Psoas muscle (tissue), 8 donors: ENCODE measurements around the gene DAPK3. TPM values are rescaled to one million over a fixed set of nuclear protein-coding genes. Genes with fewer than 3 reads are reported as not detected.
A peak's percentile ranks its signal among the peaks of the same experiment; 100 is the strongest.
"Not testable (repeated sequence)": the region's sequence is repeated elsewhere in the genome, so short reads cannot be mapped to it uniquely, and the experiment has no call there.

ENCODE experiments used
- ATAC-seq, 4 donors: fragments of 200-7000 bp; cut with Tn5 transposase; one replicate each; pipeline ENCODE4 v1.9.1; 2020; ENCODE audit warnings: moderate library complexity in 3 of 4, mild to moderate bottlenecking in 2 of 4
- DNase-seq, 2 donors: peaks; one replicate each; pipeline ENCODE4 v3.0.0-alpha.2; 2020
- H3K27ac ChIP-seq: fragments of 200-600 bp; one replicate; pipeline ENCODE4 v1.8.0; 2022
- H3K27me3 ChIP-seq, 3 donors: fragments of 200-600 bp in 1 of 3; one replicate each; pipeline versions ENCODE4 v1.6.1 to v1.8.0; 2013 to 2022; ENCODE audit warnings: low read length in 2 of 3, mild to moderate bottlenecking in 2 of 3, moderate library complexity in 1 of 3; ENCODE audit not compliant: insufficient read depth in 3 of 3
- H3K36me3 ChIP-seq, 2 donors: fragments of 200-600 bp in 1 of 2; one replicate each; pipeline versions ENCODE4 v1.6.1 to v1.8.0; 2013 to 2022; ENCODE audit warnings: low read depth in 1 of 2, mild to moderate bottlenecking in 1 of 2, moderate library complexity in 1 of 2; ENCODE audit not compliant: insufficient read depth in 1 of 2
- H3K4me1 ChIP-seq: fragments of 200-600 bp; one replicate; pipeline ENCODE4 v1.8.0; 2022
- H3K4me3 ChIP-seq: fragments of 200-600 bp; one replicate; pipeline ENCODE4 v1.8.0; 2022; ENCODE audit warnings: mild to moderate bottlenecking
- H3K9me3 ChIP-seq: fragments of 200-600 bp; one replicate; pipeline ENCODE4 v1.8.0; 2022
- WGBS, 3 donors: extraction: QIAGEN DNeasy Blood & Tissue Kit; methylation state at CpG; one replicate each; pipeline versions ENCODE4 v1.1.6 to v1.1.7; 2013; 5-methylcytosine and 5-hydroxymethylcytosine counted together
- intact Hi-C, 2 donors: fragments of 100-400 bp; cut with DNase I; formaldehyde crosslinking; loops; one replicate each; pipeline versions ENCODE4 v1.11.0 to v1.14.2; 2022
- polyA plus RNA-seq, 3 donors: library from polyadenylated mRNA; stranded (reverse); fragments of 200-250 nt; gene quantifications; one replicate each; pipeline ENCODE4 v1.2.3, GENCODE V29; 2013
- total RNA-seq, 4 donors: library from RNA; stranded (reverse); fragmentation: NEBNext Ultra II Directional in 2 of 4; extraction: Animal tissue kit (Norgen Biotek cat#: 25700) in 2 of 4; gene quantifications; one replicate each; pipeline versions ENCODE4 v1.2.1 to v1.2.4, GENCODE V29; 2021 to 2023
- TF ChIP-seq, protein P1 (sequence below): fragments of 200-600 bp; IDR thresholded peaks from one replicate; pipeline ENCODE4 v1.8.0; 2022; ENCODE audit warnings: antibody characterized with exemption
- donor health status: healthy with polysubstance abuse.
- donor health status: DM: no; HTN: no; CAD: no; lungs with moderate emphysema.
- donor health status: Bipolar disorder and iron deficiency.
- donor health status: healthy.
- donor health status: DM: yes; HTN: yes; CAD: no.
- donor health status: DM: no; HTN: no; CAD: no.
- donor health status: DM: no; HTN: no; CAD: no.
- donor health status: DM: yes; HTN: yes; CAD: no.

The DAPK3 gene
- total and polyA plus RNA-seq, 7 donors = 92.6 to 176 (median 142) TPM

DNA sequence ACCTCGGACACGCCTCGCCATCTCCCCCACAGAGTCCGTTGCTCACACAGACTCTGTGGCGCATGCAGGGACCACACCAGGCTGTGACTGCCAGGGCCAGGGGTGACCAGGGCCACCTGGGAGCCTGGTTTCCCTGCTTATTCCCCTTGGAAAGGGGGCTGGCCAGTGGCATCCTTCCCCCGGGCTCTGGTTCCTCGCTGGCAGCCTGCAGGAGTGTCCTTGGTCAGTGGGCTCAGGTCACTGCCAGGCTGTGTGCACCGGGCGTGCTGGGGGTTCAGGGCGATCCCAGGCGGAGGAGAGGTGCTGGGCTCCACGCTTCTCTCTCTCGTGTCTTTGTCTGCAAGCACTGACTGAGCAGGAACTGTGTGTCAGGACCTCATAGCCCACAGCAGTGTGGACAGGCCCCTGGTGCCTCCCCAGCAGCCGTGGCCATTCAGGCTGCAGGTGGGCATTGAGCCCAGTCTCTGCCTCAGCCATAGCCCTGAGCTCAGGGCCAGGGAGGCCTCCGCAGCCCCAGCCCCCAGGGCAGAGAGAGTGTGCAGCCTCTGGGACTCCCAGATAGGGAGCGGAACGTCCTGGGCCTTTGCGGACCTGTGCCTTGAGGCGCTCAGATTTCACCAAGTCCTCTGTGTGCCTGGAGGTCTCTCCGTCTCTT, 43.1 kb upstream of the DAPK3 start:
- 74 to 90% (median 81%) methylated on average over 19 to 20 of the region's 20 CpGs for WGBS, 3 donors
- no peak for DNase-seq
- intact Hi-C loops = loop anchor here in 1 of 2 donors (5.0 kb wide), 1 partner anchor 33 kb away; no protein-coding TSS in a partner anchor
- Histone ChIP-seq H3K36me3 (peaks cover 5 to 30% of the 10 kb centered on the region in 2 donors), H3K27ac (peak overlapping the region; percentile 64), H3K4me3 (peak overlapping the region; percentile 54), H3K9me3 (no peaks in the 10 kb centered on the region), H3K27me3 (no peaks in the 10 kb centered on the region), H3K4me1 (peaks cover 71% of the 10 kb centered on the region)
- TF ChIP-seq, protein P1, sequence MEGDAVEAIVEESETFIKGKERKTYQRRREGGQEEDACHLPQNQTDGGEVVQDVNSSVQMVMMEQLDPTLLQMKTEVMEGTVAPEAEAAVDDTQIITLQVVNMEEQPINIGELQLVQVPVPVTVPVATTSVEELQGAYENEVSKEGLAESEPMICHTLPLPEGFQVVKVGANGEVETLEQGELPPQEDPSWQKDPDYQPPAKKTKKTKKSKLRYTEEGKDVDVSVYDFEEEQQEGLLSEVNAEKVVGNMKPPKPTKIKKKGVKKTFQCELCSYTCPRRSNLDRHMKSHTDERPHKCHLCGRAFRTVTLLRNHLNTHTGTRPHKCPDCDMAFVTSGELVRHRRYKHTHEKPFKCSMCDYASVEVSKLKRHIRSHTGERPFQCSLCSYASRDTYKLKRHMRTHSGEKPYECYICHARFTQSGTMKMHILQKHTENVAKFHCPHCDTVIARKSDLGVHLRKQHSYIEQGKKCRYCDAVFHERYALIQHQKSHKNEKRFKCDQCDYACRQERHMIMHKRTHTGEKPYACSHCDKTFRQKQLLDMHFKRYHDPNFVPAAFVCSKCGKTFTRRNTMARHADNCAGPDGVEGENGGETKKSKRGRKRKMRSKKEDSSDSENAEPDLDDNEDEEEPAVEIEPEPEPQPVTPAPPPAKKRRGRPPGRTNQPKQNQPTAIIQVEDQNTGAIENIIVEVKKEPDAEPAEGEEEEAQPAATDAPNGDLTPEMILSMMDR = no peak
- peak in 1 of 4 donors; percentile 7 for ATAC-seq

DNA sequence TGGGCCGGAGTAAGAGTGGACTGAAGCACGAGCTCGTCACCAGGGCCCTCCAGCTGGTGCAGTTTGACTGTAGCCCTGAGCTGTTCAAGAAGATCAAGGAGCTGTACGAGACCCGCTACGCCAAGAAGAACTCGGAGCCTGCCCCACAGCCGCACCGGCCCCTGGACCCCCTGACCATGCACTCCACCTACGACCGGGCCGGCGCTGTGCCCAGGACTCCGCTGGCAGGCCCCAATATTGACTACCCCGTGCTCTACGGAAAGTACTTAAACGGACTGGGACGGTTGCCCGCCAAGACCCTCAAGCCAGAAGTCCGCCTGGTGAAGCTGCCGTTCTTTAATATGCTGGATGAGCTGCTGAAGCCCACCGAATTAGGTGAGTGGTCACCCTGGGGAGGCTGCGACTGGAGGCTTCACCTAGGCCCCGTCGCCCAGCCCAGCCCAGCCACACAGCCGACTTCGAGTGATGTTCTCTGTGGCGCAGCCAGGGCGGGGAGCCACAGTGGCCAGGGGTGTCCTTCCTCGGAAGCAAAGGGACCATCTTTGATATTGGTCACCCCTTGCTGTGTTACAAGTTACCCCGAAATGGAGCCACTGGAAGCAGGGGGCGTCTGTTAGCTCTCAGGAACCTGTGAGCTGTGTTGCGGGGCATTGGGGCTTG, 42.2 kb upstream of the DAPK3 start:
- ATAC-seq (no peak), DNase-seq (no peak)
- WGBS, 3 donors = 94 to 95% (median 95%) methylated on average over 33 of the region's 33 CpGs
- Histone ChIP-seq H3K36me3 (peaks cover 5 to 23% of the 10 kb centered on the region in 2 donors), H3K9me3 (no peaks in the 10 kb centered on the region), H3K27ac (peak overlapping the region; percentile 78), H3K27me3 (no peaks in the 10 kb centered on the region), H3K4me3 (no peak overlapping the region), H3K4me1 (peaks cover 75% of the 10 kb centered on the region)
- intact Hi-C loops = loop anchor here in 1 of 2 donors (5.0 kb wide), 1 partner anchor 34 kb away; no protein-coding TSS in a partner anchor
- TF ChIP-seq, protein P1 = no peak

DNA sequence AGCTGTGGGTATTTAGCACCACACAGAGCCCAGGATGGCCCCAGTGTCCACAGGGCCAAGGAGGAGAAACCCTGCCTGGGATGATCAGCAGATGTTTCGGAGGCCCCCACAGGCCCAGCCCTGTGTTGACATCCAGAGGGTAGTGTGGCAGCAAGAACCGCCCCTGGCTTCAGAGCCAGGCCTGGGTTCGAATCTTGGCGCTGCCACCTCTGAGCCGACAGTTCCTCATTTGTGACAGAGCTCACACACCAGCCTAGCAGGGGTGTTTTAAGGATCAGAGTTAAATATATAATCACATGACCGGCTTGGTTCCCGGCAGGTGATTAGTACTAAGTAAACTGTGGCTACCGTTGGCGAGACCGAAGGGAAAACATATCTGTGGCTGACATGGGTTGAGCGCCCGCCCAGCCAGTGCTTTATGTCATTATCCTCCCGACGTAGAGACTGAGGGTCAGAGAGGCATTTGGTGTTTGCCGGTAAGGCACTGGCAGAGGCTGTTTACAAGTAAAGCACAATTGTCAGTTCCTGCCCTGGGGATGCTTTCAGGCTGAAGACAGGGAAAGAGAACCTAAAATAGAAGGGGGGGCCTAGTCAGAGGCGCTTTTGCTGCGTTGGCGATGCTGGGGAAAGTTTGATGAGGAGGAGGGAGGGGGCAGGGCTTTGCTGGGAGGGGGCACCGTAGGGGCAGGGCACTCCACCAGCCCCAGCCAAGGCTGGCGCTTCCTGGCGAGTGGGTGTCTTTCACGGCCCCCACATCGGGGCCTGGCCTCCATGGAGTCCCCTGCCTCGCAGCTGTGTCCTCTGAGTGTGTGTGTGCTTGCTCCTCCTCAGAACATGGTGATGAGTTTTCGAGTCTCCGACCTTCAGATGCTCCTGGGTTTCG, 41.4 kb upstream of the DAPK3 start:
- Histone ChIP-seq H3K4me1 (peaks cover 73% of the 10 kb centered on the region), H3K4me3 (peak overlapping the region; percentile 34), H3K27me3 (no peaks in the 10 kb centered on the region), H3K27ac (peak overlapping the region; percentile 78), H3K36me3 (peaks cover 5 to 21% of the 10 kb centered on the region in 2 donors), H3K9me3 (no peaks in the 10 kb centered on the region)
- DNase-seq (no peak), ATAC-seq (peak in 2 of 4 donors; percentile 29 to 47)
- TF ChIP-seq, protein P1 = no peak
- WGBS, 3 donors = 60 to 62% (median 60%) methylated on average over 27 of the region's 27 CpGs
- intact Hi-C loops = loop anchor here in 1 of 2 donors (5.0 kb wide), 1 partner anchor 35 kb away; no protein-coding TSS in a partner anchor

DNA sequence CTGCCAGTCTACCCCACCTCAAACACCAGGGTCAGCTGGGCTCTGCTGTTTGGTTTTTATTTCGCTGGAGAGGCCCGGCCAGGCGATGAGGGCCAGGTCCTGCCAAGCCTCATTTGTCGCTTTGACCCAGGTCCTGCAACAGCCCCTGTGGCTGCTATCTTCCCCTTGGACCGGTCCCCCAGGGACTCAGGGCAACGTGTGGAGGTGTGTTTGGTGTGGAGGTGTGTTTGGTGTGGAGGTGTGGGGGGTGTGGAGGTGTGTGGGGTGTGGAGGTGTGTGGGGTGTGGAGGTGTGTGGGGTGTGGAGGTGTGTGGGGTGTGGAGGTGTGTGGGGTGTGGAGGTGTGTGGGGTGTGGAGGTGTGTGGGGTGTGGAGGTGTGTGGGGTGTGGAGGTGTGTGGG, 40.5 kb upstream of the DAPK3 start:
- intact Hi-C loops = loop anchor here in 1 of 2 donors (5.0 kb wide), 1 partner anchor 36 kb away; no protein-coding TSS in a partner anchor
- WGBS, 3 donors = 41 to 63% (median 43%) methylated on average over 6 of the region's 6 CpGs
- DNase-seq, H3K9me3 ChIP-seq, ATAC-seq, H3K27me3 ChIP-seq: not testable (repeated sequence)
- peak overlapping the region; percentile 87 for H3K4me3 ChIP-seq
- peaks cover 70% of the 10 kb centered on the region for H3K4me1 ChIP-seq
- H3K27ac ChIP-seq = peak overlapping the region; percentile 91
- peaks cover 5 to 21% of the 10 kb centered on the region in 2 donors for H3K36me3 ChIP-seq
